Fibroblast of lung (primary cell): ENCODE data around the gene AP4E1. TPM values are rescaled to one million over a fixed set of nuclear protein-coding genes. Genes with fewer than 3 reads are reported as not detected.
"Not testable (repeated sequence)": the region's sequence is repeated elsewhere in the genome, so short reads cannot be mapped to it uniquely, and the experiment has no call there.

Source experiments
- DNase-seq, 2 donors: peaks; one replicate each; pipeline versions ENCODE4 v3.0.0 to v3.0.0-alpha.2; 2010; ENCODE audit warnings: low read depth in 2 of 2
- H2AFZ ChIP-seq: 2 replicates; pipeline ENCODE4 v1.5.1; 2012; ENCODE audit warnings: low read length, control low read depth, inconsistent platforms
- H3K27ac ChIP-seq: 2 replicates; pipeline ENCODE4 v1.5.1; 2011; ENCODE audit warnings: low read length, control low read depth; ENCODE audit not compliant: insufficient read depth
- H3K27me3 ChIP-seq: 2 replicates; pipeline ENCODE4 v1.5.1; 2011; ENCODE audit warnings: mild to moderate bottlenecking, low read length; ENCODE audit not compliant: control insufficient read depth, insufficient read depth
- H3K36me3 ChIP-seq: 2 replicates; pipeline ENCODE4 v1.5.1; 2011; ENCODE audit warnings: low read length; ENCODE audit not compliant: control insufficient read depth, insufficient read depth
- H3K4me1 ChIP-seq: 2 replicates; pipeline ENCODE4 v1.5.1; 2011; ENCODE audit warnings: low read length; ENCODE audit not compliant: control insufficient read depth, insufficient read depth; ENCODE audit errors: extremely low read depth
- H3K4me2 ChIP-seq: 2 replicates; pipeline ENCODE4 v1.5.1; 2011; ENCODE audit warnings: low read length, control low read depth; ENCODE audit not compliant: insufficient read depth; ENCODE audit errors: extremely low read depth
- H3K4me3 ChIP-seq, 4 experiments: fragments of 200-600 bp in 1 of 4; sonication (generic) in 1 of 4; replicated peaks in 1 of 4; 2 replicates each; pipeline ENCODE4 v1.5.1; 2011 to 2016; ENCODE audit warnings: low read length in 4 of 4, low read depth in 3 of 4, mild to moderate bottlenecking in 3 of 4, control low read depth in 2 of 4, inconsistent platforms in 1 of 4, mixed read lengths in 1 of 4; ENCODE audit not compliant: insufficient read depth in 1 of 4; ENCODE audit errors: control extremely low read depth in 1 of 4
- H3K79me2 ChIP-seq: 2 replicates; pipeline ENCODE4 v1.5.1; 2012; ENCODE audit warnings: mild to moderate bottlenecking, low read length, inconsistent platforms; ENCODE audit not compliant: control insufficient read depth, insufficient read depth
- H3K9ac ChIP-seq: 2 replicates; pipeline ENCODE4 v1.5.1; 2011; ENCODE audit warnings: mild to moderate bottlenecking, low read length, control low read depth; ENCODE audit not compliant: insufficient read depth
- H3K9me3 ChIP-seq: 2 replicates; pipeline ENCODE4 v1.5.1; 2012; ENCODE audit warnings: low read depth, low read length; ENCODE audit not compliant: control insufficient read depth, insufficient read depth
- H4K20me1 ChIP-seq: 2 replicates; pipeline ENCODE4 v1.5.1; 2011; ENCODE audit warnings: low read length; ENCODE audit not compliant: control insufficient read depth, insufficient read depth; ENCODE audit errors: extremely low read depth
- EZH2 ChIP-seq: IDR thresholded peaks from 2 replicates; pipeline ENCODE4 v1.5.1; 2012; ENCODE audit warnings: low read length, control low read depth, mild to moderate bottlenecking; ENCODE audit errors: missing control alignments
- polyA plus RNA-seq, 2 donors: library from polyadenylated mRNA; depleted of rRNA in 1 of 2; stranded (reverse) in 1 of 2; unstranded in 1 of 2; fragments of >200 nt; gene quantifications; 2 replicates each; pipeline ENCODE4 v1.2.1, GENCODE V29; 2011 to 2012; ENCODE audit warnings: missing spikeins in 1 of 2
- total RNA-seq: library from RNA; depleted of rRNA; stranded (reverse); fragments of >200 nt; gene quantifications from 2 replicates; pipeline ENCODE4 v1.2.1, GENCODE V29; 2014
- TF ChIP-seq, protein P1 (sequence below), 2 donors: IDR thresholded peaks in 1 of 2; conservative IDR thresholded peaks in 1 of 2; 1 replicate in 1 of 2; 2 replicates in 1 of 2; pipeline ENCODE4 v1.5.1; 2011 to 2012; ENCODE audit warnings: low read length in 2 of 2, control low read depth in 1 of 2, inconsistent platforms in 1 of 2, low read depth in 1 of 2, mild to moderate bottlenecking in 1 of 2

AP4E1 gene
- total and polyA plus RNA-seq, 2 donors (not counting 1 experiment from before 2014, with no cell fraction given), result 7.3 to 19.7 TPM

DNA sequence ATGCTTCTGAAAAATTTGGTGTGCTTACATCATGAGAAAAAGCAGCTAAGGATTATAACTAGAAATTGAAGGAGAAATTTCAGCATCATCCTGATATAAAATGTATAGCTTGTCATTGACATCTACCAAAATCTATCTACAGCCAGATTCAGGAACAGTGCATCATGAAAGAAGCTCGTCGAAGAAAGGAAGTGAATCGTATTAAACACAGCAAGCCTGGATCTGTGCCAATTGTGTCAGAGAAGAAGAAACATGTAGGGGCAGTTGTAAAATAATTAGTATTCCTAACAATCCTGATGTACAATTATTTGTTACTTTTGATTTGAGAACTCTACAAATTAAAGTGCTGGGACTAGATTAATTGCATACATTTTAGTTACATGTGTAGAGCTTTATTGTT is 37.2 kb downstream of the AP4E1 start:
- H3K27ac ChIP-seq, result no peak overlapping the region
- DNase-seq, result peak in 1 of 2 donors; percentile 5
- no peak overlapping the region for H3K9ac ChIP-seq
- no peaks in the 10 kb centered on the region for H3K9me3 ChIP-seq
- no peaks in the 10 kb centered on the region for H3K79me2 ChIP-seq
- H3K36me3 ChIP-seq, result no peaks in the 10 kb centered on the region
- no peak overlapping the region for H2AFZ ChIP-seq
- TF ChIP-seq, protein P1, sequence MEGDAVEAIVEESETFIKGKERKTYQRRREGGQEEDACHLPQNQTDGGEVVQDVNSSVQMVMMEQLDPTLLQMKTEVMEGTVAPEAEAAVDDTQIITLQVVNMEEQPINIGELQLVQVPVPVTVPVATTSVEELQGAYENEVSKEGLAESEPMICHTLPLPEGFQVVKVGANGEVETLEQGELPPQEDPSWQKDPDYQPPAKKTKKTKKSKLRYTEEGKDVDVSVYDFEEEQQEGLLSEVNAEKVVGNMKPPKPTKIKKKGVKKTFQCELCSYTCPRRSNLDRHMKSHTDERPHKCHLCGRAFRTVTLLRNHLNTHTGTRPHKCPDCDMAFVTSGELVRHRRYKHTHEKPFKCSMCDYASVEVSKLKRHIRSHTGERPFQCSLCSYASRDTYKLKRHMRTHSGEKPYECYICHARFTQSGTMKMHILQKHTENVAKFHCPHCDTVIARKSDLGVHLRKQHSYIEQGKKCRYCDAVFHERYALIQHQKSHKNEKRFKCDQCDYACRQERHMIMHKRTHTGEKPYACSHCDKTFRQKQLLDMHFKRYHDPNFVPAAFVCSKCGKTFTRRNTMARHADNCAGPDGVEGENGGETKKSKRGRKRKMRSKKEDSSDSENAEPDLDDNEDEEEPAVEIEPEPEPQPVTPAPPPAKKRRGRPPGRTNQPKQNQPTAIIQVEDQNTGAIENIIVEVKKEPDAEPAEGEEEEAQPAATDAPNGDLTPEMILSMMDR (conservative IDR thresholded peaks at IDR 0.05 in 1 of 2, IDR thresholded peaks at IDR 0.05 in 1 of 2; ENCODE audit: low read depth in 1 of 2, low read length in 2 of 2), result no peak
- TF ChIP-seq EZH2, result no peak
- H3K4me2 ChIP-seq, result no peak overlapping the region
- H3K4me3 ChIP-seq, result no peak overlapping the region
- no peaks in the 10 kb centered on the region for H4K20me1 ChIP-seq
- H3K27me3 ChIP-seq, result no peaks in the 10 kb centered on the region
- peaks cover 2% of the 10 kb centered on the region for H3K4me1 ChIP-seq

DNA sequence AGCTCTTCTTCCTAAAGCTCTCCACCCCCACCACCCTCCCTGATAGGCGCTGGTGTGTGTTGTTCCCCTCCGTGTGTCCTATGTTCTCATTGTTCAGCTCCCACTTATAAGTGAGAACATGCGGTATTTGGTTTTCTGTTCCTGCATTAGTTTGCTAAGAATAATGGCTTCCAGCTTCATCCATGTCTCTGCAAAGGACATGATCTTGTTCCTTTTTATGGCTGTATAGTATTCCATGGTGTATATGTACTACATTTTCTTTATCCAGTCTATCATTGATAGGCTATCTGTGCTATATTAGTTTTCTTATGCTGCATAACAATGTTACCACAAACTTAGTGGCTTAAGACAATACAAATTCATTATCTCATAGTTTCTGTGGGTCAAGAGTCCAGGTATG is 42.3 kb downstream of the AP4E1 start:
- H3K9ac ChIP-seq, H3K4me1 ChIP-seq, H3K79me2 ChIP-seq, H2AFZ ChIP-seq, H3K4me2 ChIP-seq, H3K4me3 ChIP-seq, H3K9me3 ChIP-seq, H3K27me3 ChIP-seq, DNase-seq, H4K20me1 ChIP-seq, H3K27ac ChIP-seq, H3K36me3 ChIP-seq: not testable (repeated sequence)

DNA sequence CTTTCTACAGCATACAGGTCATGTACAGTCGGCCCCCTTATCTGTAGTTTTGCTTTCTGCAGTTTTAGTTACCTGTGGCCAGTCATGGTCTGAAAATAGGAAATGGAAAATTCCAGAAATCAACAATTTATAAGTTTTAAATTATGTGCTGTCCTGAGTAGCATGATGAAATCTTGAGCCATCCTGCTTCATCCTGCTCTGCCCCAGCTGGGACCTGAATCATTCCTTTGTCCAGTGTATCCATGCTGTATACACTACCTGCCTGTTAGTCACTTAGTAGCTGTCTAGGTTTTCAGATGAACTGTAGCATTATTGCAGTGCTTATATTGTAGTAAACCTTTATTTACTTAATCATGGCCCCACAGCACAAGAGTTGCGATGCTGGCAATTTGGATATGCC is 44.8 kb downstream of the AP4E1 start:
- H3K4me3 ChIP-seq, result no peak overlapping the region
- no peaks in the 10 kb centered on the region for H3K9me3 ChIP-seq
- no peaks in the 10 kb centered on the region for H3K27me3 ChIP-seq
- H3K27ac ChIP-seq, result no peak overlapping the region
- TF ChIP-seq, protein P1 (conservative IDR thresholded peaks at IDR 0.05 in 1 of 2, IDR thresholded peaks at IDR 0.05 in 1 of 2; ENCODE audit: low read depth in 1 of 2, low read length in 2 of 2), result no peak
- no peak for TF ChIP-seq EZH2
- H4K20me1 ChIP-seq, result no peaks in the 10 kb centered on the region
- no peak overlapping the region for H3K9ac ChIP-seq
- H2AFZ ChIP-seq, result no peak overlapping the region
- no peaks in the 10 kb centered on the region for H3K36me3 ChIP-seq
- no peaks in the 10 kb centered on the region for H3K4me1 ChIP-seq
- no peaks in the 10 kb centered on the region for H3K79me2 ChIP-seq
- no peak overlapping the region for H3K4me2 ChIP-seq
- peak; percentile 13 to 60 for DNase-seq

DNA sequence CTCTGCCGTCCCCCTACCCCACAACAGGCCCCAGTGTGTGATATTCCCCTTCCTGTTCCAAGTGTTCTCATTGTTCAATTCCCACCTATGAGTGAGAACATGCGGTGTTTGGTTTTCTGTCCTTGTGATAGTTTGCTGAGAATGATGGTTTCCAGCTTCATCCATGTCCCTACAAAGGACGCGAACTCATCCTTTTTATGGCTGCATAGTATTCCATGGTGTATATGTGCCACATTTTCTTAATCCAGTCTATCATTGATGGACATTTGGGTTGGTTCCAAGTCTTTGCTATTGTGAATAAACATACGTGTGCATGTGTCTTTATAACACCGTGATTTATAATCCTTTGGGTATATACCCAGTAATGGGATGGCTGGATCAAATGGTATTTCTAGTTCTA is 46.4 kb downstream of the AP4E1 start:
- not testable (repeated sequence) for H3K27me3 ChIP-seq, DNase-seq, H2AFZ ChIP-seq, H3K4me1 ChIP-seq, H3K4me3 ChIP-seq, H3K27ac ChIP-seq, H3K79me2 ChIP-seq, H3K36me3 ChIP-seq, H3K9ac ChIP-seq, H3K4me2 ChIP-seq, H3K9me3 ChIP-seq, H4K20me1 ChIP-seq
